Measurements from ENCODE around the gene RTEL1. TPM values are rescaled to one million over a fixed set of nuclear protein-coding genes. Genes with fewer than 3 reads are reported as not detected.

The RTEL1 gene
- total RNA-seq, 1 experiment from 2014 or later = 43.0 TPM

GRCh38 chr20:63673951-63674350 is 15.8 kb downstream of the RTEL1 start:
- intact Hi-C loops (cut with micrococcal nuclease) = no loop called here
- H3K27me3 ChIP-seq (ENCODE audit: low read length) = no peaks in the 10 kb centered on the region
- H3K9ac ChIP-seq (ENCODE audit: low read length) = no peak overlapping the region
- no peaks in the 10 kb centered on the region for H4K20me1 ChIP-seq (ENCODE audit: low read length)
- TF ChIP-seq CTCF (conservative IDR thresholded peaks at IDR 0.05; ENCODE audit: low read depth, low read length) (no peak), EZH2 (IDR thresholded peaks at IDR 0.05; ENCODE audit: low read length, unreplicated experiment) (no peak), EZH2phosphoT487 (IDR thresholded peaks at IDR 0.05; ENCODE audit: borderline replicate concordance, low read length) (no peak)
- no peaks in the 10 kb centered on the region for H3K79me2 ChIP-seq (ENCODE audit: low read length)
- H3K9me3 ChIP-seq (ENCODE audit: low read length) = no peaks in the 10 kb centered on the region
- no peaks in the 10 kb centered on the region for H3K9me2 ChIP-seq (replicated peaks; ENCODE audit: low read length)
- no peaks in the 10 kb centered on the region for H3K4me1 ChIP-seq (ENCODE audit: insufficient read depth, low read length)
- H2AFZ ChIP-seq (ENCODE audit: low read length) = no peak overlapping the region
- ChIA-PET POLR2A (ENCODE audit: unreplicated experiment) (no interaction called here), CTCF (no interaction called here)
- BruUV-seq (replicated peaks) = no TSS peak
- ATAC-seq (no peak), DNase-seq (no peak)
- H3F3A ChIP-seq (ENCODE audit: low read length, unreplicated experiment) = no peaks in the 10 kb centered on the region
- no peak overlapping the region for H3K4me3 ChIP-seq (ENCODE audit: low read length)
- H3K36me3 ChIP-seq (ENCODE audit: low read depth, low read length) = peaks cover 12% of the 10 kb centered on the region
- H3K27ac ChIP-seq (ENCODE audit: low read length) = no peak overlapping the region
- no peak overlapping the region for H3K4me2 ChIP-seq (ENCODE audit: low read length)

GRCh38 chr20:63675681-63676368 is 17.7 kb downstream of the RTEL1 start:
- intact Hi-C loops (cut with micrococcal nuclease) = no loop called here
- BruUV-seq (replicated peaks) = no TSS peak
- no peak for TF ChIP-seq EZH2phosphoT487 (IDR thresholded peaks at IDR 0.05; ENCODE audit: borderline replicate concordance, low read length)
- no peak for TF ChIP-seq EZH2 (IDR thresholded peaks at IDR 0.05; ENCODE audit: low read length, unreplicated experiment)
- TF ChIP-seq CTCF (conservative IDR thresholded peaks at IDR 0.05; ENCODE audit: low read depth, low read length) = no peak
- Histone ChIP-seq H4K20me1 (ENCODE audit: low read length) (no peaks in the 10 kb centered on the region), H3K27me3 (ENCODE audit: low read length) (no peaks in the 10 kb centered on the region), H3K9me2 (replicated peaks; ENCODE audit: low read length) (no peaks in the 10 kb centered on the region), H3K36me3 (ENCODE audit: low read depth, low read length) (peaks cover 12% of the 10 kb centered on the region), H3K27ac (ENCODE audit: low read length) (no peak overlapping the region), H3K4me2 (ENCODE audit: low read length) (no peak overlapping the region), H3K79me2 (ENCODE audit: low read length) (no peaks in the 10 kb centered on the region), H3F3A (ENCODE audit: low read length, unreplicated experiment) (no peaks in the 10 kb centered on the region), H2AFZ (ENCODE audit: low read length) (no peak overlapping the region), H3K4me1 (ENCODE audit: insufficient read depth, low read length) (no peaks in the 10 kb centered on the region), H3K9me3 (ENCODE audit: low read length) (no peaks in the 10 kb centered on the region), H3K9ac (ENCODE audit: low read length) (no peak overlapping the region), H3K4me3 (ENCODE audit: low read length) (no peak overlapping the region)
- DNase-seq = no peak
- no peak for ATAC-seq
- ChIA-PET CTCF (no interaction called here), POLR2A (ENCODE audit: unreplicated experiment) (no interaction called here)

- H3K27ac ChIP-seq (ENCODE audit: low read length) = no peak overlapping the region
- H3K4me3 ChIP-seq (ENCODE audit: low read length) = no peak overlapping the region
- no peaks in the 10 kb centered on the region for H3K9me2 ChIP-seq (replicated peaks; ENCODE audit: low read length)
- DNase-seq (no peak), ATAC-seq (no peak)
- H3K79me2 ChIP-seq (ENCODE audit: low read length) = peaks cover under 1% of the 10 kb centered on the region
- no peak overlapping the region for H2AFZ ChIP-seq (ENCODE audit: low read length)
- CTCF ChIA-PET = no interaction called here
- no peaks in the 10 kb centered on the region for H3K9me3 ChIP-seq (ENCODE audit: low read length)
- no peak overlapping the region for H3K4me2 ChIP-seq (ENCODE audit: low read length)
- BruUV-seq (replicated peaks) = no TSS peak
- H4K20me1 ChIP-seq (ENCODE audit: low read length) = no peaks in the 10 kb centered on the region
- H3K36me3 ChIP-seq (ENCODE audit: low read depth, low read length) = peaks cover 13% of the 10 kb centered on the region
- H3K27me3 ChIP-seq (ENCODE audit: low read length) = no peaks in the 10 kb centered on the region
- H3K9ac ChIP-seq (ENCODE audit: low read length) = no peak overlapping the region
- POLR2A ChIA-PET (ENCODE audit: unreplicated experiment) = no interaction called here
- TF ChIP-seq EZH2phosphoT487 (IDR thresholded peaks at IDR 0.05; ENCODE audit: borderline replicate concordance, low read length) (no peak), CTCF (conservative IDR thresholded peaks at IDR 0.05; ENCODE audit: low read depth, low read length) (no peak), EZH2 (IDR thresholded peaks at IDR 0.05; ENCODE audit: low read length, unreplicated experiment) (no peak)
- intact Hi-C loops (cut with micrococcal nuclease) = no loop called here
- H3F3A ChIP-seq (ENCODE audit: low read length, unreplicated experiment) = no peaks in the 10 kb centered on the region
- peaks cover 17% of the 10 kb centered on the region for H3K4me1 ChIP-seq (ENCODE audit: insufficient read depth, low read length)
These were observed 20.0 kb downstream of the RTEL1 start for GRCh38 chr20:63678071-63678470.
